ENCODE data around the gene CLEC4F.

- peak; percentile 44 to 71 (median 60) for TF ChIP-seq CTCF (IDR thresholded peaks at IDR 0.05)
- no peak for TF ChIP-seq POLR2A (IDR thresholded peaks at IDR 0.05)
Observed at GRCh38 chr2:70789304-70790135, 30.9 kb downstream of the CLEC4F start.

All from heart left ventricle (tissue), 13 donors.